IMR-90 (cell line): ENCODE data around the gene IP6K3.

Experiments used
- BHLHE40 ChIP-seq: fragments of 150-350 bp; IDR thresholded peaks from 2 replicates; pipeline ENCODE4 v1.6.1; 2016; ENCODE audit warnings: mild to moderate bottlenecking, low read depth, low read length
- CTCF ChIP-seq: conservative IDR thresholded peaks from 2 replicates; pipeline ENCODE4 v1.5.1; 2012; ENCODE audit warnings: mild to moderate bottlenecking, low read depth, low read length, improper control_type of control experiment
- MAZ ChIP-seq: IDR thresholded peaks from 2 replicates; pipeline ENCODE4 v1.6.1; 2012; ENCODE audit warnings: low read depth, mild to moderate bottlenecking, low read length, improper control_type of control experiment, moderate library complexity, borderline replicate concordance

DNA sequence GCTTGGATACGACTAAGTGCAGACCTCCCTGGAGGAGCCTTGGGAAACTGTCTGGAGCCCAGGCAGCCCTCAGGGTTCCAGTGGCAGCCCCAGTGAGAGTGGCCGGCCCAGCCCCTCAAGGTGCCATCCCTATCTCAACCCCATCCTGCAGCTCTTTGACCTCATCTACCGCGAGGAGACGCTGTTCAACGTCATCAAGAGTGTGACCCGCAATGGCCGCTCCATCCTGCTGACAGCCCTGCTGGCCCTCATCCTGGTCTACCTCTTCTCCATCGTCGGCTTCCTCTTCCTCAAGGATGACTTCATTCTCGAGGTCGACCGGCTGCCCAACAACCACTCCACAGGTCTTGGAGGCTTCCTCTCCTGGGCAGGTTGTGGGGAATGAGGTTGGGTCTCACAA, 55.9 kb downstream of the IP6K3 start:
- TF ChIP-seq CTCF (no peak), BHLHE40 (no peak), MAZ (no peak)
